ENCODE measurements around the gene SYT1.

SYT1 gene

DNA sequence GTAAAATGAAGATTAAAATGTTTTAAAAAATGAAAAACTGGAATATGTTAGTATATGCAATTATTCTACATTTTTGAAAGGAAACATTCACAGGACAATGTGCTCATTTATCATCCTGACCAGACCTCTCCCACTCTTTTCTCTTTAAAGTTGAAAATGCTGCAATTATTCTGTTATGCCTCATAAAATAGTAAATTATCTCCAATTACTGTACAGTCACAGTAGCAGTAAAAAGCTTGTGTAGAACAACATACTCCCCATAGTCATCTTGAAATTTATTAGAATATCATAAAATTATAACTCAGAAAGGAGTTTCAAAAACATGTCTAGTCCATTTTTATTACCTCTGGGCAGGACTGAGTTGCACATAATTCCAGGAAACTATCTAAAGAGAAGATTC, 250.3 kb downstream of the SYT1 start:
- TF ChIP-seq MYC (IDR thresholded peaks at IDR 0.05; ENCODE audit: low read depth, low read length): no peak
- TF ChIP-seq, protein P1, sequence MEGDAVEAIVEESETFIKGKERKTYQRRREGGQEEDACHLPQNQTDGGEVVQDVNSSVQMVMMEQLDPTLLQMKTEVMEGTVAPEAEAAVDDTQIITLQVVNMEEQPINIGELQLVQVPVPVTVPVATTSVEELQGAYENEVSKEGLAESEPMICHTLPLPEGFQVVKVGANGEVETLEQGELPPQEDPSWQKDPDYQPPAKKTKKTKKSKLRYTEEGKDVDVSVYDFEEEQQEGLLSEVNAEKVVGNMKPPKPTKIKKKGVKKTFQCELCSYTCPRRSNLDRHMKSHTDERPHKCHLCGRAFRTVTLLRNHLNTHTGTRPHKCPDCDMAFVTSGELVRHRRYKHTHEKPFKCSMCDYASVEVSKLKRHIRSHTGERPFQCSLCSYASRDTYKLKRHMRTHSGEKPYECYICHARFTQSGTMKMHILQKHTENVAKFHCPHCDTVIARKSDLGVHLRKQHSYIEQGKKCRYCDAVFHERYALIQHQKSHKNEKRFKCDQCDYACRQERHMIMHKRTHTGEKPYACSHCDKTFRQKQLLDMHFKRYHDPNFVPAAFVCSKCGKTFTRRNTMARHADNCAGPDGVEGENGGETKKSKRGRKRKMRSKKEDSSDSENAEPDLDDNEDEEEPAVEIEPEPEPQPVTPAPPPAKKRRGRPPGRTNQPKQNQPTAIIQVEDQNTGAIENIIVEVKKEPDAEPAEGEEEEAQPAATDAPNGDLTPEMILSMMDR (IDR thresholded peaks at IDR 0.05; ENCODE audit: low read depth, low read length): no peak
- TF ChIP-seq POLR2A (IDR thresholded peaks at IDR 0.05; ENCODE audit: extremely low read depth, insufficient read length): no peak
- TF ChIP-seq, protein P2, sequence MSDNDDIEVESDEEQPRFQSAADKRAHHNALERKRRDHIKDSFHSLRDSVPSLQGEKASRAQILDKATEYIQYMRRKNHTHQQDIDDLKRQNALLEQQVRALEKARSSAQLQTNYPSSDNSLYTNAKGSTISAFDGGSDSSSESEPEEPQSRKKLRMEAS (IDR thresholded peaks at IDR 0.05; ENCODE audit: low read depth, low read length): no peak
- no peak for DNase-seq (ENCODE audit: low read depth)
- H3K4me3 ChIP-seq (ENCODE audit: low read depth, low read length): no peak overlapping the region

DNA sequence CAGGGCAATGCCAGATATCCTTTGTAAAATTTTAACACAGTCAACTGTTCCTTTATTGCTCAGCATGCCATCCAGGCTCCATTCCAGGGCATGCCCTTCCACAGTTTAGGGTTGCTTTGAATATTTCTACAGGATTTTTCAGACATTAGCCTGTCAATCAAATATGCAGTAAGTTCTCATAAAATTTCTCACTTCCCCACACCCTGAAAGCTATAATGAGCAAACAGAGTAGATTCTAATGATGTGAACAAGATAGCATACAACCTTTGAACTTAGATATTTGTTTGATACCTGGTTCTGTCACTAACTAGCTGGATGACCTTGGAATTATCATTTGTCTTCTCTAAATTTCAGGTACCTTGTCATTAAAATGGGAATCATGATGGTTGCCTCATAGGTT, 251.2 kb downstream of the SYT1 start:
- no peak for DNase-seq (ENCODE audit: low read depth)
- no peak overlapping the region for H3K4me3 ChIP-seq (ENCODE audit: low read depth, low read length)
- TF ChIP-seq MYC (IDR thresholded peaks at IDR 0.05; ENCODE audit: low read depth, low read length) (no peak), POLR2A (IDR thresholded peaks at IDR 0.05; ENCODE audit: extremely low read depth, insufficient read length) (no peak)
- TF ChIP-seq, protein P1 (IDR thresholded peaks at IDR 0.05; ENCODE audit: low read depth, low read length): no peak
- TF ChIP-seq, protein P2 (IDR thresholded peaks at IDR 0.05; ENCODE audit: low read depth, low read length): no peak

DNA sequence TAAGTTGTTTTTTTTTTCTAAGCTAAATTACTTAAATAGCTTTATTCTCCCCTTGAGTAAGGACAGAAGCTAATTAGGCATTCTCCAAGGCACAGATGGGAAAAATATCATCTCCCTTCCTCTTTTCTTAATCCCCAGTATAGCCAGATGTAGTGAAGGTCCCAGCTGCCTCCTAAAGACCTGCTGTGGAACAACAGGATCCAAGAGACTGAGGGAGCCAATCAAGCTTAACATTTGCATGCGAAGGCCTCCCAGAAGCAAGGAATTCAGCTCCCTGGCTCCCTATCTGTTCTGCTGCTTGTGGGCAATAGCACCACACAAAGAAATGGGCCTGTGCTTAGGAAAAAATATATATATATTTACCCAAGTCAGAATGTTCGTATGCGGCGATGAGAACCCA, 255.2 kb downstream of the SYT1 start:
- TF ChIP-seq, protein P2 (IDR thresholded peaks at IDR 0.05; ENCODE audit: low read depth, low read length): no peak
- TF ChIP-seq, protein P1 (IDR thresholded peaks at IDR 0.05; ENCODE audit: low read depth, low read length): no peak
- TF ChIP-seq POLR2A (IDR thresholded peaks at IDR 0.05; ENCODE audit: extremely low read depth, insufficient read length) (no peak), MYC (IDR thresholded peaks at IDR 0.05; ENCODE audit: low read depth, low read length) (no peak)
- H3K4me3 ChIP-seq (ENCODE audit: low read depth, low read length): no peak overlapping the region
- DNase-seq (ENCODE audit: low read depth): no peak

DNA sequence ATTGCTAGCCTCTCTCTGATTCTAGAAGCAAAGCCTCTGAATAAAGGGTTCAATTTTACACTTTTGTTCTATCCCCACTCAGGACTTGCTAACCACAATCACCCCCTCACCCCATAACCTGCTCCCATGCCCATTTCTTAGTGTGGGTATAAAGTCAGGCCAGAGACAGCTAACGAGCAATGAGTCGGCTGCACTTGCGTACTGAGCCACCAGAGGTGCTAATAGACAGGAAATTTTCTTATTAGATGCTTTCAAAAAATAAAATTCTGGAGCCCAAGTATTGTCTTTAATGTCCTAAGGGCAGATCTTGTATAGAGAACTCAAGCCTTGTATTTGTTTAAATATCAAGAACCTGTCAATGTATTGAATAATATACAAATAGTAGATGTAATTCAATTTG, 256.9 kb downstream of the SYT1 start:
- peak; percentile 6 for DNase-seq (ENCODE audit: low read depth)
- H3K4me3 ChIP-seq (ENCODE audit: low read depth, low read length): no peak overlapping the region
- TF ChIP-seq POLR2A (IDR thresholded peaks at IDR 0.05; ENCODE audit: extremely low read depth, insufficient read length): no peak
- TF ChIP-seq, protein P1 (IDR thresholded peaks at IDR 0.05; ENCODE audit: low read depth, low read length): peak; percentile 43

DNA sequence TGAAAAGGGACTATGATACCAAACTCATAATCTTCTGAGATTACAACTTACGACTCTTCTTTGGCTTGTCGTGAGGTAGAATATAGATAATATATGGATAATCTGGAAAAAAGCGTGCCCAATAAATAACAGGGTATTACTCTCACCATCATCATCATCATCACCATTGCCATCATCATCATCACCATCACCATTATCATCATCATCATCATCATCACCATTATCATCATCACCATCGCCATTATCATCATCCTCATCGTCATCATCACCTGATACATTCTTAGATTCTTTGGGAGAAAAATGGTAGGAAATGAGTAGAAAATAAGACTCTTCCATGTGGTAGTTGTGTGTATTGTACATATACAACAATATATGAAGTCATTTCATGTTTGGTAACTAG, 259.8 kb downstream of the SYT1 start:
- H3K4me3 ChIP-seq (ENCODE audit: low read depth, low read length): no peak overlapping the region
- TF ChIP-seq MYC (IDR thresholded peaks at IDR 0.05; ENCODE audit: low read depth, low read length): no peak
- TF ChIP-seq, protein P1 (IDR thresholded peaks at IDR 0.05; ENCODE audit: low read depth, low read length): no peak
- no peak for TF ChIP-seq POLR2A (IDR thresholded peaks at IDR 0.05; ENCODE audit: extremely low read depth, insufficient read length)
- TF ChIP-seq, protein P2 (IDR thresholded peaks at IDR 0.05; ENCODE audit: low read depth, low read length): no peak
- DNase-seq (ENCODE audit: low read depth): no peak

DNA sequence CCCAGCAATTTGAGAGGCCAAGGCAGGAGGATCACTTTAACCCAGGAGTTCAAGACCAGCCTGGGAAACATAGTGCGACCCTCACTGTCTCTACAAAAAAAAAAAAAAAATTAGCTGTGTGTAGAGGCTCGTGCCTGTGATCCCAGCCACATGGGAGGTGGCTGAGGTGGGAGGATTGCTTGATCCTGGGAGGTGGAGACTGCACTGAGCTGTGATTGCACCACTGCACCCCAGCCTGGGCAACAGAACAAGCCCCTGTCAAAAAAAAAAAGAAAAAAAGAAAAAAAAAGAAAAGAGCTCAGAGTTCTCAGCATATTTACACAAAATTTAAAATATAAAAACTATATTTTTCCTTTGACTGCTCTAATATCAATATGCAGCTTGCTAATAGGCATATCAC, 260.8 kb downstream of the SYT1 start:
- no peak for DNase-seq (ENCODE audit: low read depth)
- no peak overlapping the region for H3K4me3 ChIP-seq (ENCODE audit: low read depth, low read length)
- TF ChIP-seq MYC (IDR thresholded peaks at IDR 0.05; ENCODE audit: low read depth, low read length): no peak
- TF ChIP-seq, protein P1 (IDR thresholded peaks at IDR 0.05; ENCODE audit: low read depth, low read length): no peak
- TF ChIP-seq, protein P2 (IDR thresholded peaks at IDR 0.05; ENCODE audit: low read depth, low read length): no peak
- TF ChIP-seq POLR2A (IDR thresholded peaks at IDR 0.05; ENCODE audit: extremely low read depth, insufficient read length): no peak
